ENCODE data around the gene ARID2. TPM values are rescaled to one million over a fixed set of nuclear protein-coding genes. Genes with fewer than 3 reads are reported as not detected.

ARID2 gene
- total and polyA plus RNA-seq, 2 of the 13 experiments (the other 11 are each of a cell fraction or from before 2014, with no cell fraction given), result 15.9 to 22.2 TPM

DNA sequence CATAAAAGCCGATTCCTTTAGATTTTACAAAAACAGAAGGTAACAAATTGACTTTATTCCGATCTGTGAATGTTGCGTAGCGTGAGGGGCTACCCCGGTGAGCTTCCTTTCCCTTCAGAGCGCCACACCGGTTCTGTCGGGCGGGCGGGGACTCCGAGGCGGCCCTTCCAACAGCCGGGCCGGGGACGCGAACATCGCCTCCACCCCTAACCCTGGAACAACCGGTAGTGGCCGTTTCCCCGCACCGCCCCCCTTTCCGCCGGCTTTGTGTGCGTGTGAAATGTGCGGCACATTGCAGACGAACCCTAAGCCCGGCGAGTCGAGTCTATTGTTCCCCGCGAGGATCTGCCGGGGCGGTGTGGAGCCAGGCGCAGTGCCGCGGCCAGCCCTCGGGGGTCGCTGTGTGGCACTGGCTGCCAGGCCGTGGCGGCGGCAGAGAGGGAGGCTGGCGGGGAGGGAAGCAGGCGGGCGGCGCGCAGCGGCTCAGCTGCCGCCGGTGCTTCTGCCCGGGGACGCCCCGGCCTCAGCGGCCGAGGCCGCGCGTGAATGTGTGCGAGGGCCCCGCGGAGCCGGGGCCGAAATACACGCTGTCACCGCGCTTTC lies 775 bp upstream of the ARID2 start (continued):
- TF ChIP-seq, protein P1, sequence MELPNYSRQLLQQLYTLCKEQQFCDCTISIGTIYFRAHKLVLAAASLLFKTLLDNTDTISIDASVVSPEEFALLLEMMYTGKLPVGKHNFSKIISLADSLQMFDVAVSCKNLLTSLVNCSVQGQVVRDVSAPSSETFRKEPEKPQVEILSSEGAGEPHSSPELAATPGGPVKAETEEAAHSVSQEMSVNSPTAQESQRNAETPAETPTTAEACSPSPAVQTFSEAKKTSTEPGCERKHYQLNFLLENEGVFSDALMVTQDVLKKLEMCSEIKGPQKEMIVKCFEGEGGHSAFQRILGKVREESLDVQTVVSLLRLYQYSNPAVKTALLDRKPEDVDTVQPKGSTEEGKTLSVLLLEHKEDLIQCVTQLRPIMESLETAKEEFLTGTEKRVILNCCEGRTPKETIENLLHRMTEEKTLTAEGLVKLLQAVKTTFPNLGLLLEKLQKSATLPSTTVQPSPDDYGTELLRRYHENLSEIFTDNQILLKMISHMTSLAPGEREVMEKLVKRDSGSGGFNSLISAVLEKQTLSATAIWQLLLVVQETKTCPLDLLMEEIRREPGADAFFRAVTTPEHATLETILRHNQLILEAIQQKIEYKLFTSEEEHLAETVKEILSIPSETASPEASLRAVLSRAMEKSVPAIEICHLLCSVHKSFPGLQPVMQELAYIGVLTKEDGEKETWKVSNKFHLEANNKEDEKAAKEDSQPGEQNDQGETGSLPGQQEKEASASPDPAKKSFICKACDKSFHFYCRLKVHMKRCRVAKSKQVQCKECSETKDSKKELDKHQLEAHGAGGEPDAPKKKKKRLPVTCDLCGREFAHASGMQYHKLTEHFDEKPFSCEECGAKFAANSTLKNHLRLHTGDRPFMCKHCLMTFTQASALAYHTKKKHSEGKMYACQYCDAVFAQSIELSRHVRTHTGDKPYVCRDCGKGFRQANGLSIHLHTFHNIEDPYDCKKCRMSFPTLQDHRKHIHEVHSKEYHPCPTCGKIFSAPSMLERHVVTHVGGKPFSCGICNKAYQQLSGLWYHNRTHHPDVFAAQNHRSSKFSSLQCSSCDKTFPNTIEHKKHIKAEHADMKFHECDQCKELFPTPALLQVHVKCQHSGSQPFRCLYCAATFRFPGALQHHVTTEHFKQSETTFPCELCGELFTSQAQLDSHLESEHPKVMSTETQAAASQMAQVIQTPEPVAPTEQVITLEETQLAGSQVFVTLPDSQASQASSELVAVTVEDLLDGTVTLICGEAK (IDR thresholded peaks at IDR 0.05), result no peak
- TF ChIP-seq, protein P1 (CRISPR knock-in tag; IDR thresholded peaks at IDR 0.05), result peak; percentile 93
- TF ChIP-seq KDM5A (IDR thresholded peaks at IDR 0.05; ENCODE audit: borderline replicate concordance, low read length), result no peak

DNA sequence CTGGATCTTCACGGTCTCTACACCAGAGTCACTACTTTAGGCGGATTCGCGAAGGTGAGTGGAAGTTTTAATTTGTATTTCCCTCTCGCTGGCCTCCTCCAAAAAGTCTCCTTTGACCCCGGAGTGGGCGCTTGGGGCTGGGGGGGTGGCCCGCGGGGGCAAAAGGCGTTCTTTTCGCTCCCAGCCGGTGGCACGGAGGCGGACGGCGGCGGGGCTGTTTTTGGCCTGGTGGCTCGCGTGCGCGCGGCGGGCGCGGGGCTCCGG lies 510 bp downstream of the ARID2 start:
- peak overlapping the region; percentile 97 to 99 (median 98) for H3K4me3 ChIP-seq (replicated peaks in 1 of 3; ENCODE audit: insufficient read depth in 1 of 3, low read depth in 2 of 3, low read length in 3 of 3)
- no TSS peak for BruUV-seq (replicated peaks)
- CTCF ChIA-PET (ENCODE audit: low intra/inter-chr PET ratio, low total read pairs), result no interaction called here
- no peaks in the 10 kb centered on the region for H3K36me3 ChIP-seq (replicated peaks in 1 of 2; ENCODE audit: control insufficient read depth in 1 of 2, insufficient read depth in 2 of 2, low read length in 2 of 2)
- FAIRE-seq (no peak), ATAC-seq (no peak), DNase-seq (ENCODE audit: low spot score) (no peak)
- peaks cover 32% of the 10 kb centered on the region for H3K4me1 ChIP-seq (ENCODE audit: insufficient read depth, low read length)
- POLR2A ChIA-PET, result interaction anchor here (0.8 to 1.1 kb wide), 2 partner anchors 12 to 265 kb away, joined by 3 to 4 read pairs; no protein-coding TSS in a partner anchor
- H3K9me3 ChIP-seq (ENCODE audit: low read length), result no peaks in the 10 kb centered on the region
- H3K79me2 ChIP-seq (ENCODE audit: insufficient read depth, low read length), result peaks cover 66% of the 10 kb centered on the region
- in situ Hi-C loops (cut with HindIII; ENCODE audit: extremely low pct_ligation_motif_present, low pct_unique_long_range_greater_than_20kb) (loop anchor here (25.0 kb wide), 1 partner anchor 543 kb away; no protein-coding TSS in a partner anchor), intact Hi-C loops (cut with micrococcal nuclease; ENCODE audit: unreplicated experiment) (no loop called here)
- peak overlapping the region; percentile 96 for H3K9ac ChIP-seq (ENCODE audit: insufficient read depth, low read depth, low read length)
- no peaks in the 10 kb centered on the region; a peak in 1 of 5 replicates for H3K27me3 ChIP-seq (ENCODE audit: control insufficient read depth in 1 of 2, insufficient read depth in 2 of 2, low read length in 2 of 2)
- H2AFZ ChIP-seq (ENCODE audit: low read length), result no peak overlapping the region
- peaks cover 5% of the 10 kb centered on the region; the same call in 1 of the 2 replicates for H4K20me1 ChIP-seq (ENCODE audit: insufficient read depth, low read length)
- 0% methylated on average over 14 of the region's 26 CpGs for WGBS (ENCODE audit: low lambda C conversion rate)
- peak overlapping the region; percentile 38; the same call in 1 of the 2 replicates for H3K4me2 ChIP-seq (ENCODE audit: low read depth, low read length)
- H3K27ac ChIP-seq (ENCODE audit: extremely low read length, insufficient read depth, low read length), result peak overlapping the region; percentile 95
- TF ChIP-seq, protein P2, sequence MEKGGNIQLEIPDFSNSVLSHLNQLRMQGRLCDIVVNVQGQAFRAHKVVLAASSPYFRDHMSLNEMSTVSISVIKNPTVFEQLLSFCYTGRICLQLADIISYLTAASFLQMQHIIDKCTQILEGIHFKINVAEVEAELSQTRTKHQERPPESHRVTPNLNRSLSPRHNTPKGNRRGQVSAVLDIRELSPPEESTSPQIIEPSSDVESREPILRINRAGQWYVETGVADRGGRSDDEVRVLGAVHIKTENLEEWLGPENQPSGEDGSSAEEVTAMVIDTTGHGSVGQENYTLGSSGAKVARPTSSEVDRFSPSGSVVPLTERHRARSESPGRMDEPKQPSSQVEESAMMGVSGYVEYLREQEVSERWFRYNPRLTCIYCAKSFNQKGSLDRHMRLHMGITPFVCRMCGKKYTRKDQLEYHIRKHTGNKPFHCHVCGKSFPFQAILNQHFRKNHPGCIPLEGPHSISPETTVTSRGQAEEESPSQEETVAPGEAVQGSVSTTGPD (CRISPR knock-in tag; IDR thresholded peaks at IDR 0.05), result no peak
- TF ChIP-seq ZNF564 (CRISPR knock-in tag; IDR thresholded peaks at IDR 0.05), result 0 out of 2 replicates have a peak, but pooled peaks have one; percentile 27
- no peak for TF ChIP-seq POLR2A (IDR thresholded peaks at IDR 0.05; ENCODE audit: insufficient read depth in 1 of 2, low read depth in 2 of 2, low read length in 2 of 2)
- TF ChIP-seq RBFOX2 (IDR thresholded peaks at IDR 0.05; ENCODE audit: low read depth, low read length), result peak; percentile 35; the same call in 1 of the 2 replicates
- TF ChIP-seq, protein P3, sequence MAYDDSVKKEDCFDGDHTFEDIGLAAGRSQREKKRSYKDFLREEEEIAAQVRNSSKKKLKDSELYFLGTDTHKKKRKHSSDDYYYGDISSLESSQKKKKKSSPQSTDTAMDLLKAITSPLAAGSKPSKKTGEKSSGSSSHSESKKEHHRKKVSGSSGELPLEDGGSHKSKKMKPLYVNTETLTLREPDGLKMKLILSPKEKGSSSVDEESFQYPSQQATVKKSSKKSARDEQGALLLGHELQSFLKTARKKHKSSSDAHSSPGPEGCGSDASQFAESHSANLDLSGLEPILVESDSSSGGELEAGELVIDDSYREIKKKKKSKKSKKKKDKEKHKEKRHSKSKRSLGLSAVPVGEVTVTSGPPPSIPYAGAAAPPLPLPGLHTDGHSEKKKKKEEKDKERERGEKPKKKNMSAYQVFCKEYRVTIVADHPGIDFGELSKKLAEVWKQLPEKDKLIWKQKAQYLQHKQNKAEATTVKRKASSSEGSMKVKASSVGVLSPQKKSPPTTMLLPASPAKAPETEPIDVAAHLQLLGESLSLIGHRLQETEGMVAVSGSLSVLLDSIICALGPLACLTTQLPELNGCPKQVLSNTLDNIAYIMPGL (CRISPR knock-in tag; IDR thresholded peaks at IDR 0.05; ENCODE audit: borderline replicate concordance in 1 of 2, low read depth in 1 of 2), result peak in 1 of 2 experiments; percentile 6; a peak in 2 of 4 replicates

Measured in HepG2 (cell line).